ENCODE data around the gene RHBDF1.

DNA sequence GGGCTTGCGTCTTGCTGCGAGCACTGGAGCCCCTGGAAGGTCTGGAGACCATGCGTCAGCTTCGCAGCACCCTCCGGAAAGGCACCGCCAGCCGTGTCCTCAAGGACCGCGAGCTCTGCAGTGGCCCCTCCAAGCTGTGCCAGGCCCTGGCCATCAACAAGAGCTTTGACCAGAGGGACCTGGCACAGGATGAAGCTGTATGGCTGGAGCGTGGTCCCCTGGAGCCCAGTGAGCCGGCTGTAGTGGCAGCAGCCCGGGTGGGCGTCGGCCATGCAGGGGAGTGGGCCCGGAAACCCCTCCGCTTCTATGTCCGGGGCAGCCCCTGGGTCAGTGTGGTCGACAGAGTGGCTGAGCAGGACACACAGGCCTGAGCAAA, 13.0 kb upstream of the RHBDF1 start:
- TF ChIP-seq, protein P1, sequence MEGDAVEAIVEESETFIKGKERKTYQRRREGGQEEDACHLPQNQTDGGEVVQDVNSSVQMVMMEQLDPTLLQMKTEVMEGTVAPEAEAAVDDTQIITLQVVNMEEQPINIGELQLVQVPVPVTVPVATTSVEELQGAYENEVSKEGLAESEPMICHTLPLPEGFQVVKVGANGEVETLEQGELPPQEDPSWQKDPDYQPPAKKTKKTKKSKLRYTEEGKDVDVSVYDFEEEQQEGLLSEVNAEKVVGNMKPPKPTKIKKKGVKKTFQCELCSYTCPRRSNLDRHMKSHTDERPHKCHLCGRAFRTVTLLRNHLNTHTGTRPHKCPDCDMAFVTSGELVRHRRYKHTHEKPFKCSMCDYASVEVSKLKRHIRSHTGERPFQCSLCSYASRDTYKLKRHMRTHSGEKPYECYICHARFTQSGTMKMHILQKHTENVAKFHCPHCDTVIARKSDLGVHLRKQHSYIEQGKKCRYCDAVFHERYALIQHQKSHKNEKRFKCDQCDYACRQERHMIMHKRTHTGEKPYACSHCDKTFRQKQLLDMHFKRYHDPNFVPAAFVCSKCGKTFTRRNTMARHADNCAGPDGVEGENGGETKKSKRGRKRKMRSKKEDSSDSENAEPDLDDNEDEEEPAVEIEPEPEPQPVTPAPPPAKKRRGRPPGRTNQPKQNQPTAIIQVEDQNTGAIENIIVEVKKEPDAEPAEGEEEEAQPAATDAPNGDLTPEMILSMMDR (IDR thresholded peaks at IDR 0.05; ENCODE audit: low read depth, low read length, poor library complexity, severe bottlenecking): no peak
- no peak for TF ChIP-seq EZH2phosphoT487 (IDR thresholded peaks at IDR 0.05; ENCODE audit: borderline replicate concordance, low read length)
